ENCODE measurements around the gene MBNL1.

The MBNL1 gene

GRCh38 chr3:152374262-152374990 is 105.7 kb downstream of the MBNL1 start:
- no peak overlapping the region for H3K4me3 ChIP-seq (ENCODE audit: control insufficient read depth, low read depth, low read length)
- no peak for TF ChIP-seq CTCF (conservative IDR thresholded peaks at IDR 0.05; ENCODE audit: control insufficient read depth, insufficient read depth, low read depth, low read length)
- peak; percentile 40 for DNase-seq (ENCODE audit: low read depth)

GRCh38 chr3:152375546-152375945 is 106.8 kb downstream of the MBNL1 start:
- DNase-seq (ENCODE audit: low read depth), result peak; percentile 63
- no peak for TF ChIP-seq CTCF (conservative IDR thresholded peaks at IDR 0.05; ENCODE audit: control insufficient read depth, insufficient read depth, low read depth, low read length)
- H3K4me3 ChIP-seq (ENCODE audit: control insufficient read depth, low read depth, low read length), result no peak overlapping the region

GRCh38 chr3:152376351-152377183 is 107.8 kb downstream of the MBNL1 start:
- peak; percentile 68 for DNase-seq (ENCODE audit: low read depth)
- no peak for TF ChIP-seq CTCF (conservative IDR thresholded peaks at IDR 0.05; ENCODE audit: control insufficient read depth, insufficient read depth, low read depth, low read length)
- no peak overlapping the region for H3K4me3 ChIP-seq (ENCODE audit: control insufficient read depth, low read depth, low read length)

GRCh38 chr3:152377184-152377570 is 108.4 kb downstream of the MBNL1 start:
- no peak overlapping the region for H3K4me3 ChIP-seq (ENCODE audit: control insufficient read depth, low read depth, low read length)
- TF ChIP-seq CTCF (conservative IDR thresholded peaks at IDR 0.05; ENCODE audit: control insufficient read depth, insufficient read depth, low read depth, low read length), result no peak
- DNase-seq (ENCODE audit: low read depth), result no peak

- no peak for DNase-seq (ENCODE audit: low read depth)
- H3K4me3 ChIP-seq (ENCODE audit: control insufficient read depth, low read depth, low read length), result no peak overlapping the region
- TF ChIP-seq CTCF (conservative IDR thresholded peaks at IDR 0.05; ENCODE audit: control insufficient read depth, insufficient read depth, low read depth, low read length), result no peak
Measured at GRCh38 chr3:152379415-152380042, 110.8 kb downstream of the MBNL1 start.

GRCh38 chr3:152380043-152380442 is 111.3 kb downstream of the MBNL1 start:
- no peak for TF ChIP-seq CTCF (conservative IDR thresholded peaks at IDR 0.05; ENCODE audit: control insufficient read depth, insufficient read depth, low read depth, low read length)
- H3K4me3 ChIP-seq (ENCODE audit: control insufficient read depth, low read depth, low read length), result no peak overlapping the region
- no peak for DNase-seq (ENCODE audit: low read depth)
